Right atrium auricular region (tissue), 2 donors: Measurements from ENCODE around the gene ACTR5. TPM values are rescaled to one million over a fixed set of nuclear protein-coding genes. Genes with fewer than 3 reads are reported as not detected.

Experiments used
- DNase-seq: peaks from one replicate; pipeline ENCODE4 v3.0.0-alpha.2; 2019; ENCODE audit warnings: low spot score
- H3K27ac ChIP-seq, 2 donors: fragments of 200-600 bp; sonication (generic); 1 replicate in 1 of 2; 2 replicates in 1 of 2; pipeline ENCODE4 v1.5.1; 2016 to 2019
- H3K27me3 ChIP-seq, 2 donors: fragments of 200-600 bp; sonication (generic); one replicate each; pipeline versions ENCODE4 v1.5.1 to v1.6.0; 2017 to 2019
- H3K36me3 ChIP-seq: fragments of 200-600 bp; sonication (generic); one replicate; pipeline ENCODE4 v1.5.1; 2016
- H3K4me1 ChIP-seq, 2 donors: fragments of 200-600 bp; sonication (generic); one replicate each; pipeline versions ENCODE4 v1.5.1 to v1.6.0; 2017 to 2019
- H3K4me3 ChIP-seq, 2 donors: fragments of 200-600 bp; sonication (generic); 1 replicate in 1 of 2; 2 replicates in 1 of 2; pipeline ENCODE4 v1.5.1; 2017 to 2019; ENCODE audit warnings: mild to moderate bottlenecking in 1 of 2, moderate library complexity in 1 of 2
- H3K9me3 ChIP-seq, 2 donors: fragments of 200-600 bp; sonication (generic); one replicate each; pipeline ENCODE4 v1.5.1; 2019
- CTCF ChIP-seq, 2 donors: fragments of 200-600 bp; sonication (generic); IDR thresholded peaks; one replicate each; pipeline ENCODE4 v1.5.1; 2019; ENCODE audit warnings: antibody characterized with exemption in 2 of 2
- total RNA-seq, 2 donors: library from RNA; depleted of rRNA; stranded (reverse); fragments of >200 nt; gene quantifications; one replicate each; pipeline ENCODE4 v1.1.0, GENCODE V29; 2016

Gene ACTR5
- total RNA-seq, 2 donors from 2014 or later = 2.8 to 5.6 TPM

DNA sequence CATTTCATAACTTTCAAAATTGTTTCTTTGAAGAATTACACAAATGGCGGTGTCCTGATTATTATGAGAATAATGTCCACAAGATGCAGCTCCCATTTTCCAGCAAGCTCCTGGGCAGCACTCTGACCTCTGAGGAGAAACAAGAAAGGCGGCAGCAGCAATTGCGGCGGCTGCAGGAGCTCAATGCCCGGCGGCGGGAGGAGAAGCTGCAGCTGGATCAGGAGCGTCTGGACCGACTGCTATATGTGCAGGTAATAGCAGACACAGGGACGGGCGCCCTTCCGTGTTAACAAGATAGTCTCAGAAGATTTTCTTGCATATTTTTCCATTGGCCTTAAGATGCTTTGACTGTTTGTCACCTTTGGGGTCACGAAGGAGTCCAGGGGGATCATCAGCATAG is 6.7 kb downstream of the ACTR5 start:
- TF ChIP-seq CTCF (IDR thresholded peaks at IDR 0.05) = no peak
- DNase-seq = no peak
- Histone ChIP-seq H3K4me3 (no peak overlapping the region), H3K36me3 (peaks cover 48% of the 10 kb centered on the region), H3K27ac (no peak overlapping the region), H3K27me3 (no peaks in the 10 kb centered on the region), H3K4me1 (no peaks in the 10 kb centered on the region), H3K9me3 (no peaks in the 10 kb centered on the region)

DNA sequence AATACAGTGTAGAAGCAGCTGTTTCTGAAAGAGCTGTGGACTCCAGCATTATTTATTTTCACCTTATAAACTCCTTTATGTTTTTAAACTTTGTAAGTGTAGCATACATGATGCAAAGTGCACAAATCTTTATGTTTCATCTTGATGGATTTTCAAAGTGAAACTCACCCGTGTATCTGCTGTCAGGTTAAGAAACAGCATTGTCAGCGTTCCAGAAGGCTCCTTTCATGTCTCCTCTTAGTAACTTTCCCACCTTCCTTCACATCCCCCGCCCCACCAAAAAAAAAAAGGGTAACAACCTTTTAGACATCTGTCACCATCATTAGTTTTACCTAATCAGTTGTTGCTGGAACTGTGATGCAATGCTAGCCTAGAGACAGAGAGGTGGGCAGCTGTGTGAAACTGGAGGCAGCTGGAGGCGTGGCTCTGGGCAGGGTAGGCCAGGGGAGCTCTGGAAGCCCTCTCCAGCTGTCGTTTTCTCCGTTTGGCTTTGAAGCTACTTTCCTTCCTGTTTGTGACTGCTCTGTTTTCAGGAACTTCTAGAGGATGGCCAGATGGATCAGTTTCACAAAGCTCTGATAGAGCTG is 7.2 kb downstream of the ACTR5 start:
- TF ChIP-seq CTCF (IDR thresholded peaks at IDR 0.05) = no peak
- Histone ChIP-seq H3K36me3 (peaks cover 53% of the 10 kb centered on the region), H3K4me1 (no peaks in the 10 kb centered on the region), H3K27ac (no peak overlapping the region), H3K9me3 (no peaks in the 10 kb centered on the region), H3K4me3 (no peak overlapping the region), H3K27me3 (no peaks in the 10 kb centered on the region)
- no peak for DNase-seq

- H3K4me3 ChIP-seq = no peak overlapping the region
- H3K9me3 ChIP-seq = no peaks in the 10 kb centered on the region
- no peak for TF ChIP-seq CTCF (IDR thresholded peaks at IDR 0.05)
- H3K4me1 ChIP-seq = no peaks in the 10 kb centered on the region
- H3K27ac ChIP-seq = peak overlapping the region in 1 of 2 donors; percentile 9
- peaks cover 70% of the 10 kb centered on the region for H3K36me3 ChIP-seq
- no peak for DNase-seq
- H3K27me3 ChIP-seq = no peaks in the 10 kb centered on the region
Observed at GRCh38 chr20:38757145-38757775, 9.0 kb downstream of the ACTR5 start.

DNA sequence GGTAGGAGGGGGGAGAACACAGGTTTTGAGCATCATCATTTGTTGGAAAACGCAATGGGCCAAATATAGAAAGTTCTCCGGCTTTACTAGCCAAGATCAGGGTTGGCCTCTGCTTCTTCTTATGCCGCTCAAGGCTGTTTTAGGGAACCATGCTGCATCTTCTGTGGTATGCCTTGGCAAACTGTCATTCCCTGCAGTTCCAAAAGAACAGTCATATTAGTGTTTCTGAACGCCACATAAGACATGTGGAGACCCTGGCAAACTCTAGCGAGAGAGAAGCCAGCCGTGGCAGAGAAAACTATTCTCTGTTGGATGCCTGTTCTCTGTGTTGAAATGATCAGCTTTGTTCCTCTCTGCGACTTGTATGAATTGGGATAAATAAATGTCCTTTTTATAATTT is 10.8 kb downstream of the ACTR5 start:
- Histone ChIP-seq H3K9me3 (no peaks in the 10 kb centered on the region), H3K27ac (no peak overlapping the region), H3K4me3 (no peak overlapping the region), H3K4me1 (no peaks in the 10 kb centered on the region), H3K36me3 (peaks cover 74% of the 10 kb centered on the region), H3K27me3 (no peaks in the 10 kb centered on the region)
- TF ChIP-seq CTCF (IDR thresholded peaks at IDR 0.05) = no peak
- no peak for DNase-seq

- Histone ChIP-seq H3K4me1 (no peaks in the 10 kb centered on the region), H3K36me3 (peaks cover 72% of the 10 kb centered on the region), H3K27ac (no peak overlapping the region), H3K9me3 (no peaks in the 10 kb centered on the region), H3K4me3 (no peak overlapping the region), H3K27me3 (no peaks in the 10 kb centered on the region)
- no peak for TF ChIP-seq CTCF (IDR thresholded peaks at IDR 0.05)
- no peak for DNase-seq
Observed at GRCh38 chr20:38760978-38761377, 12.7 kb downstream of the ACTR5 start.

DNA sequence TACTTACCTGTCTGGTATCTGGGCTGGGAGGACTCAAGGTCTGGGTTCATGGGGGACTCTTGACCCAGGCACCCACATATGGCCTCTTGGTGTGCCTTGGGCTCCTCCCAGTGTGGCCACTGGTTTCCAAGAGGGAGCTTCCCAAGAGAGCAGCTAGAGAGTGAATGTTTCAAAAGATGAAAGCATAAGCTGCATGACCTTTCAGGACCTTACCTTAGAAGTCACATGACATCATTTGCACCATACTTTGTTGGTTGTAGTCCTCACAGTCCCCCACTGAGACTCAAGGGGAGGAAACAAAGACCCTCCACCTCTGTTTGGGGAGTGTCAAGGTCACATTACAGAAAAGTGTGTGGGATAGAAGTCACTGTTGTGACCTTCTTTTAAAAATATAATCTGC is 13.9 kb downstream of the ACTR5 start:
- H3K4me1 ChIP-seq = no peaks in the 10 kb centered on the region
- no peak overlapping the region for H3K27ac ChIP-seq
- no peak overlapping the region for H3K4me3 ChIP-seq
- no peak for DNase-seq
- H3K36me3 ChIP-seq = peaks cover 67% of the 10 kb centered on the region
- no peaks in the 10 kb centered on the region for H3K9me3 ChIP-seq
- H3K27me3 ChIP-seq = no peaks in the 10 kb centered on the region
- no peak for TF ChIP-seq CTCF (IDR thresholded peaks at IDR 0.05)
